ENCODE measurements around the gene SLK. TPM values are rescaled to one million over a fixed set of nuclear protein-coding genes. Genes with fewer than 3 reads are reported as not detected.
A peak's percentile ranks its signal among the peaks of the same experiment; 100 is the strongest.

Gene SLK
- total RNA-seq, 6 donors from 2014 or later, result 38.7 to 103 (median 58.1) TPM

DNA sequence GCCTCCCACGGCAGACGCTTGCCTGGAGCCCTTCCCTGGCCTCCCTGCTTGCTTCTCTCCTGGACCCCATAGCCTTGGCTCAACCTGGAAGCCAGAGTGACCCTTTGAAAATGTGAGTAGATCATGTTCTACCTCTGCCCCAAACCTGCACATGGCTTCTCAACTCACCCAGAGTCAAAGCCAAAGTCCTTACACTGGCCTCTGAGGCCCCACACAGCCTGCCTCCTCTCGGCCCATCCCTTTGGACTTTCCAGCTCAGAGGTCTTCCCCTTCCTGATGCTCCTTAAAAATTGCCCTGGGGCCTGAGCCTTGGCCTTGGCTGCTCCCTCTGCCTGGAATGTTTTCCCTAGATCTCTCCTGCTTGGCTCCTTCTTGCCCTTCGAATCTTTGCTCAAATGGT is 86.3 kb downstream of the SLK start:
- peaks cover 7 to 17% (median 10%) of the 10 kb centered on the region in 4 donors for H3K4me1 ChIP-seq
- DNase-seq (no peak), ATAC-seq (ENCODE audit: low FRiP score in 2 of 2) (no peak)
- 97 to 100% methylated on average over 4 of the region's 4 CpGs for WGBS, 2 donors
- H3K27me3 ChIP-seq, result no peaks in the 10 kb centered on the region
- no peak overlapping the region for H3K4me3 ChIP-seq
- no peaks in the 10 kb centered on the region for H3K9me3 ChIP-seq
- TF ChIP-seq EP300 (IDR thresholded peaks at IDR 0.05) (no peak), POLR2AphosphoS5 (IDR thresholded peaks at IDR 0.05) (no peak), POLR2A (IDR thresholded peaks at IDR 0.05) (no peak)
- TF ChIP-seq, protein P1, sequence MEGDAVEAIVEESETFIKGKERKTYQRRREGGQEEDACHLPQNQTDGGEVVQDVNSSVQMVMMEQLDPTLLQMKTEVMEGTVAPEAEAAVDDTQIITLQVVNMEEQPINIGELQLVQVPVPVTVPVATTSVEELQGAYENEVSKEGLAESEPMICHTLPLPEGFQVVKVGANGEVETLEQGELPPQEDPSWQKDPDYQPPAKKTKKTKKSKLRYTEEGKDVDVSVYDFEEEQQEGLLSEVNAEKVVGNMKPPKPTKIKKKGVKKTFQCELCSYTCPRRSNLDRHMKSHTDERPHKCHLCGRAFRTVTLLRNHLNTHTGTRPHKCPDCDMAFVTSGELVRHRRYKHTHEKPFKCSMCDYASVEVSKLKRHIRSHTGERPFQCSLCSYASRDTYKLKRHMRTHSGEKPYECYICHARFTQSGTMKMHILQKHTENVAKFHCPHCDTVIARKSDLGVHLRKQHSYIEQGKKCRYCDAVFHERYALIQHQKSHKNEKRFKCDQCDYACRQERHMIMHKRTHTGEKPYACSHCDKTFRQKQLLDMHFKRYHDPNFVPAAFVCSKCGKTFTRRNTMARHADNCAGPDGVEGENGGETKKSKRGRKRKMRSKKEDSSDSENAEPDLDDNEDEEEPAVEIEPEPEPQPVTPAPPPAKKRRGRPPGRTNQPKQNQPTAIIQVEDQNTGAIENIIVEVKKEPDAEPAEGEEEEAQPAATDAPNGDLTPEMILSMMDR (IDR thresholded peaks at IDR 0.05), result no peak
- H3K36me3 ChIP-seq, result no peaks in the 10 kb centered on the region
- no peak overlapping the region for H3K27ac ChIP-seq

DNA sequence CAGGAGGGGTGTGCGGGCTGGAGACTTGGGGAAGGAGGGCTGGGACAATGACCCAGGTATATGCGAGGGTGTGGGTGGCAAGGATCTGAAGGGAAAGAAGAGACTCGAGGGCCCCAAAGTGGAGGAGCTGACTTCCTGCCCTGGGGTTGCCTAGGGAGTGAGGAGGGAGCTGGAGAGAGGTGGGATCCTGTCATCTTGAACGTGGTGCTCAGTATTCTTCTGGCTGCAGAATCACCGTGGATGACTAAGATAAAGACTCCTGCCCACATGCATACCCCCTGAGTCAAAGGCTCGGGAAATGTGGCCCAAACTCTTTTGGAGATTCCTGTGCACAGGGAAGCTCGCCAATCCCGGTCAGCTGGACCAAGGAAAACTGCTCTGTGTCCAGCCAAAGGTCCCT is 87.5 kb downstream of the SLK start:
- TF ChIP-seq, protein P1 (IDR thresholded peaks at IDR 0.05), result no peak
- TF ChIP-seq POLR2A (IDR thresholded peaks at IDR 0.05) (no peak), POLR2AphosphoS5 (IDR thresholded peaks at IDR 0.05) (no peak), EP300 (IDR thresholded peaks at IDR 0.05) (no peak)

DNA sequence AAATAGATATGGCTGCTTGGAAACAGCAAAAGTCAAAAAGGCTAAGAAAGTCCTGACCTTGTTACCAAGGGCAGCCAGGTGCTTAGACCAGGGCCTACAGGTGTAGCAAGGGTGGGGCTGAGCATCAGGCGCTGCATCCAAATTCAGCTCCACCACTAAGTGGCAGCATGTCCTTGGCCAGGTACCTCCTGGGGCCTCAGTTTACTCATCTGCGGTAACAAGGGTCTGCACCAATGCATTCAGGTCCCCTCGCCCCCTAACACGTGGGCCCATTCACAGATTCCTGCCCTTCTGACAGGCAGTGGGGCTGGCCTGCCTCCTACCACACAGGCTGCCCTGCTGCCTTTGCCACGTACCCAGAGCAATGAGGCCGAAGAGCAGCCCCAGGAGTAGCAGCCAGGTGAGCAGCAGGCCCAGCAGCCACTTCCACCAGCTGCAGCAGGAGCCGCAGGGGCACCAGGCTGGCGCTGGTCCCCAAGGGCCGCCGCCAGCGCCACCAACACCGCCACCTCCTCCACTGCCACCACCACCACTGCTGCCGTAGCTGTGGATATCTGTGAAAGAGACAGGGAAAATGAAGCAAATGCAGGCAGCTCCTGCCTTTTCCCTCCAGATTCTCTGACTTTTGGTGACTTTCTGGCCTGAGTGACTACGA is 89.8 kb downstream of the SLK start:
- H3K36me3 ChIP-seq, result no peaks in the 10 kb centered on the region
- H3K4me1 ChIP-seq, result peaks cover 0 to 6% (median 0%) of the 10 kb centered on the region in 4 donors
- DNase-seq (peak in 1 of 2 donors; percentile 52), ATAC-seq (ENCODE audit: low FRiP score in 2 of 2) (no peak)
- H3K9me3 ChIP-seq, result no peaks in the 10 kb centered on the region
- WGBS, 2 donors, result 76 to 87% methylated on average over 6 to 14 of the region's 14 CpGs
- no peaks in the 10 kb centered on the region for H3K27me3 ChIP-seq
- TF ChIP-seq EP300 (IDR thresholded peaks at IDR 0.05), result no peak
- no peak for TF ChIP-seq POLR2AphosphoS5 (IDR thresholded peaks at IDR 0.05)
- TF ChIP-seq, protein P1 (IDR thresholded peaks at IDR 0.05), result no peak
- no peak for TF ChIP-seq POLR2A (IDR thresholded peaks at IDR 0.05)
- no peak overlapping the region for H3K4me3 ChIP-seq
- H3K27ac ChIP-seq, result no peak overlapping the region

More for the DNA sequence above, 87.5 kb downstream of the SLK start:
- Histone ChIP-seq H3K4me3 (no peak overlapping the region), H3K27ac (no peak overlapping the region), H3K36me3 (no peaks in the 10 kb centered on the region), H3K4me1 (peaks cover 3 to 11% (median 6%) of the 10 kb centered on the region in 4 donors), H3K9me3 (no peaks in the 10 kb centered on the region), H3K27me3 (no peaks in the 10 kb centered on the region)
- no peak for DNase-seq
- 82 to 84% methylated on average over 8 of the region's 8 CpGs for WGBS, 2 donors
- ATAC-seq (ENCODE audit: low FRiP score in 2 of 2), result no peak

DNA sequence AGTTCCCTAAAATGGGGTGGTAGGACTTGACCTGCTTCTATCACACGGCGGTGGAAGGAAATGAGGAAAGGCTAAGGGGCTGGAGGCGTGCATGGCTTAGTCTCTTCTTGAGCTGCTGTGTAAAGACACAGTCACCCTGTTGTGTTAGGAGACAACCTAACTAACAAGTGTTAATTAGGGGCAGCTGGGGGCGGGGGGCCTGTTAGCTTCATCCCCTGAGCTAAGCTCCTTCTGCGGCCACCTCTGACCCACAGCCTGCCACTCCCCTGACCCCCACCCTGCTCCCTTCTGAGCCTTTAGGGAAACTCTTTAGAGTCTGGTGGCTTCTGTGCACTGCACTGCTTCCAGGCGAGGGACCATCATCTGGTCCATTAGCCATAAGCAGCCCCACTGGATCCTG is 90.8 kb downstream of the SLK start:
- H3K27me3 ChIP-seq, result no peaks in the 10 kb centered on the region
- TF ChIP-seq POLR2AphosphoS5 (IDR thresholded peaks at IDR 0.05) (no peak), POLR2A (IDR thresholded peaks at IDR 0.05) (no peak)
- no peak overlapping the region for H3K27ac ChIP-seq
- ATAC-seq (ENCODE audit: low FRiP score in 2 of 2), result no peak
- DNase-seq, result no peak
- no peak overlapping the region for H3K4me3 ChIP-seq
- no peaks in the 10 kb centered on the region for H3K9me3 ChIP-seq
- WGBS, 2 donors, result 74 to 75% methylated on average over 6 of the region's 6 CpGs
- H3K4me1 ChIP-seq, result no peaks in the 10 kb centered on the region
- H3K36me3 ChIP-seq, result no peaks in the 10 kb centered on the region

DNA sequence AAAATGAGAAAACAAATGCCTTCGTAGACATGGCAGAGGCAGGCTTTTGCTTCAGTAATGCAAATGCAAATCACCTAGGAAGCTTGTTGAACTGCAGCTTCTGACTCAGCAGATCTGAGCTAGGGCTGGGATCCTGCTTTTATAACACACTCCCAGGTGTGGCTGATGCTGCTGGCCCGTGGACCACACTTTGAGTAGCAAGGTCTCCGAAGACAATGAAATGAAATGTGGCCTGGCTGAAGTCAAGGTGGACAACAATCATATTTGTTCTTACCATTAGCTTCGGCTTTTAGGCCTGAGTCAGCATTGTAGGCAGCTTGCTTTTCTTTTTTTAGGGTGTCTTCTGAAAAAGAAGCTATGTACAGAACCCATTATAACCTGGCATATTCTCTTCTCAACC is 92.4 kb downstream of the SLK start:
- no peaks in the 10 kb centered on the region for H3K27me3 ChIP-seq
- no peaks in the 10 kb centered on the region for H3K36me3 ChIP-seq
- H3K4me3 ChIP-seq, result no peak overlapping the region
- H3K9me3 ChIP-seq, result no peaks in the 10 kb centered on the region
- TF ChIP-seq POLR2AphosphoS5 (IDR thresholded peaks at IDR 0.05) (no peak), POLR2A (IDR thresholded peaks at IDR 0.05) (no peak), EP300 (IDR thresholded peaks at IDR 0.05) (no peak)
- TF ChIP-seq, protein P1 (IDR thresholded peaks at IDR 0.05), result no peak
- DNase-seq (no peak), ATAC-seq (ENCODE audit: low FRiP score in 2 of 2) (no peak)
- no peaks in the 10 kb centered on the region for H3K4me1 ChIP-seq
- H3K27ac ChIP-seq, result no peak overlapping the region
- 75 to 81% methylated on average over 4 of the region's 4 CpGs for WGBS, 2 donors

Measured in upper lobe of left lung (tissue), 6 donors.